CD4-positive, alpha-beta T cell treated with Interleukin-1 beta for 1 hour (primary cell): ENCODE measurements around the gene CORO2B.
"Not testable (repeated sequence)": the region's sequence is repeated elsewhere in the genome, so short reads cannot be mapped to it uniquely, and the experiment has no call there.

Experiments used
- DNase-seq, 2 donors: peaks; one replicate each; pipeline ENCODE4 v3.0.0-alpha.2; 2020 to 2022

Gene CORO2B

GRCh38 chr15:68679961-68680371 lies 101.2 kb downstream of the CORO2B start:
- DNase-seq = no peak

- DNase-seq = not testable (repeated sequence)
These were observed 102.0 kb downstream of the CORO2B start for GRCh38 chr15:68680756-68681155.

- no peak for DNase-seq
These were observed 103.0 kb downstream of the CORO2B start for GRCh38 chr15:68681836-68682235.

- DNase-seq = no peak
These were observed 103.5 kb downstream of the CORO2B start for GRCh38 chr15:68682330-68682729.

GRCh38 chr15:68683026-68683425 lies 104.2 kb downstream of the CORO2B start:
- no peak for DNase-seq

- no peak for DNase-seq
These were observed 104.8 kb downstream of the CORO2B start for GRCh38 chr15:68683551-68683950.

GRCh38 chr15:68684476-68684875 lies 105.7 kb downstream of the CORO2B start:
- no peak for DNase-seq

GRCh38 chr15:68687136-68687735 lies 108.4 kb downstream of the CORO2B start:
- DNase-seq = no peak

GRCh38 chr15:68691705-68692104 lies 112.9 kb downstream of the CORO2B start:
- DNase-seq = no peak

- no peak for DNase-seq
These were observed 114.3 kb downstream of the CORO2B start for GRCh38 chr15:68693071-68693470.

- no peak for DNase-seq
These were observed 115.3 kb downstream of the CORO2B start for GRCh38 chr15:68694111-68694510.

GRCh38 chr15:68695061-68695595 lies 116.3 kb downstream of the CORO2B start:
- DNase-seq = no peak

GRCh38 chr15:68696414-68697363 lies 117.9 kb downstream of the CORO2B start:
- no peak for DNase-seq

GRCh38 chr15:68697711-68698690 lies 119.2 kb downstream of the CORO2B start:
- no peak for DNase-seq

- DNase-seq = no peak
These were observed 119.9 kb downstream of the CORO2B start for GRCh38 chr15:68698708-68699107.

- no peak for DNase-seq
These were observed 120.5 kb downstream of the CORO2B start for GRCh38 chr15:68699124-68699880.

GRCh38 chr15:68699881-68700454 lies 121.2 kb downstream of the CORO2B start:
- no peak for DNase-seq

- no peak for DNase-seq
These were observed 121.8 kb downstream of the CORO2B start for GRCh38 chr15:68700455-68701123.

GRCh38 chr15:68701886-68702285 lies 123.1 kb downstream of the CORO2B start:
- no peak for DNase-seq

GRCh38 chr15:68704496-68705021 lies 125.8 kb downstream of the CORO2B start:
- DNase-seq = no peak

- no peak for DNase-seq
These were observed 127.5 kb downstream of the CORO2B start for GRCh38 chr15:68706256-68706655.
